LNCAP (cell line): ENCODE data around the gene CLSTN1.

Experiments used
- TF ChIP-seq, protein P1 (sequence below): fragments of 450-650 bp; IDR thresholded peaks from 2 replicates; pipeline ENCODE4 v1.5.1; 2017; ENCODE audit warnings: mild to moderate bottlenecking

CLSTN1 gene

DNA sequence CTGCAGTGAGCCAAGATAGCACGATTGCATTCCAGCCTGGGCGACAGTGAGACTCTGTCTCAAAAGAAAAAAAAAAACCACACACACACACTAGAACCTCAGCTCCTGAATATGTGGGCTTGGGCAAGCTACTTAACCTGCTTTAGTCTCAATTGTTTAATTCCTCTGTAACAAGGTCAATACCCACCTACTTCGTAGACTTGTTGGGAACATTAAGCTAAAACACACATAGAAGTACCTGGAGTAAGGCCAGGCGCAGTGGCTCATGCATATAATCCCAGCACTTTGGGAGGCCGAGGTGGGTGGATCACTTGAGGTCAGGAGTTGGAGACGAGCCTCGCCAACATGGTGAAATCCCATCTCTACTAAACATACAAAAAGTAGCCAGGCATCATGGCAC is 77.1 kb downstream of the CLSTN1 start:
- TF ChIP-seq, protein P1, sequence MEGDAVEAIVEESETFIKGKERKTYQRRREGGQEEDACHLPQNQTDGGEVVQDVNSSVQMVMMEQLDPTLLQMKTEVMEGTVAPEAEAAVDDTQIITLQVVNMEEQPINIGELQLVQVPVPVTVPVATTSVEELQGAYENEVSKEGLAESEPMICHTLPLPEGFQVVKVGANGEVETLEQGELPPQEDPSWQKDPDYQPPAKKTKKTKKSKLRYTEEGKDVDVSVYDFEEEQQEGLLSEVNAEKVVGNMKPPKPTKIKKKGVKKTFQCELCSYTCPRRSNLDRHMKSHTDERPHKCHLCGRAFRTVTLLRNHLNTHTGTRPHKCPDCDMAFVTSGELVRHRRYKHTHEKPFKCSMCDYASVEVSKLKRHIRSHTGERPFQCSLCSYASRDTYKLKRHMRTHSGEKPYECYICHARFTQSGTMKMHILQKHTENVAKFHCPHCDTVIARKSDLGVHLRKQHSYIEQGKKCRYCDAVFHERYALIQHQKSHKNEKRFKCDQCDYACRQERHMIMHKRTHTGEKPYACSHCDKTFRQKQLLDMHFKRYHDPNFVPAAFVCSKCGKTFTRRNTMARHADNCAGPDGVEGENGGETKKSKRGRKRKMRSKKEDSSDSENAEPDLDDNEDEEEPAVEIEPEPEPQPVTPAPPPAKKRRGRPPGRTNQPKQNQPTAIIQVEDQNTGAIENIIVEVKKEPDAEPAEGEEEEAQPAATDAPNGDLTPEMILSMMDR = no peak

DNA sequence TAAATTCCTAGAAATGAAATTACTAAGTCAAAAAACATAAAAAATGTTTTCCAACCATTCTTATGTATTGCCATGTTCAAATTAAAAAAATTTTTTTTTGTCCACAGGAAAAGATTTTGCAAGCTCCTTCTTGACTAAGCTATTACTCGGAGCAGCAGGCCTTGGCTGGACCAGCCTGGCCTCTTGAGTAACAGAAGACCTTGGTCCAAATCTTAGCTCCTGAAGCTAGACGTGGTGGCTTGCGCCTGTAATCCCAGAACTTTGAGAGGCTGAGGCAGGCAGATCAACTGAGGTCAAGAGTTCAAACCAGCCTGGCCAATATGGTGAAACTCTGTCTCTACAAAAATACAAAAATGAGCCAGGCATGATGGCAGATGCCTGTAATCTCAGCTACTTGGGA is 77.6 kb downstream of the CLSTN1 start:
- TF ChIP-seq, protein P1 = no peak

DNA sequence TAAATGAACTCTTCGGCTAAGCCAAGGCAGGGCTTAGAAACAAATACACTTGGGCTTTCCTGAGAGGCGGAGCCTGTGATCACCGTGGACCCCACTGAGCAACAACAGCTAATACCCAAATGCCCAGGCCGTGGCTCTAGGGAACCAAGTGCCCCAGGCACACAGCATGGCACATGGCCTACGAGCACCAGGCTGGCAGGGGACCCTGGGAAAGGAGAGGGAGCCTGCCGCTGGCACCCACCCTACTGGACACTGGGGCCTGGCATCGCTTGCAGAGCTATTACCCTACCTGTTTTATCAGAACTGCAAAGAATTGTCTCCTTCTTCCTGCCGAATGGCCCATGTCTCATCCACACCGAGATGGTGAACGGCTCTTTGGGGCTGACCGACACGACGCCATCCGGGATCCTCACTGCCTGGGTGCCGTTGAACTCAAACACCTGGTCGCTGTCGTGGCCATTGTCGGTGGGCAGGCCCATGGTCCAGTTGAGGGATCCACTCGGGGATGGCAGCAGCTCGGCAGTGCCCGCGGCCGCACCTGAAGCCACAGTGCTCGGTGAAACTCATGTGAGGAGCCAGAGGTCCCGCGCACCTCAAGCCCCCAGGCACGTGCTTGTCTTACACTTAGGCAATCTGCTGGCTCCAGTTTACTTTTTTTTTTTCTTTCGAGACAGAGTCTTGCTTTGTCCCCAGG is 79.5 kb downstream of the CLSTN1 start:
- TF ChIP-seq, protein P1 = no peak

DNA sequence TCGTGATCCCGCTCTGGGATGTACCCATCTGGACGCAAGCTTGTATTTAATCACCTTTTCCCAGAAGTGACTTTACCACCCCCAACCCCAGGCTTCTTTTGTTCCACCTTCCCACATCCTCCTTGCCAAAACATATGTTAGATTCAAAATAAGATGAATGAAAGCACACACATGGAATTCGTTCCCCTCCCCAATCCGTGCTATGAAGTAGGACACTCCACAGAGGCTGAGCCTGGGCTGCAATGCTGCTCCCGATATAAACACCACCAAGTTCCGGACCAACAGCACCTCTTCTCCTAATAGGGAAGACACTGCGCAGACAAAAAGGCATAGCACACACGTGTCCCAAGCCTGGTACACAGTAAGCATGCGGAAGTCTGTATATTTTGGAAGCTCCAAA is 86.1 kb downstream of the CLSTN1 start:
- TF ChIP-seq, protein P1 = no peak

DNA sequence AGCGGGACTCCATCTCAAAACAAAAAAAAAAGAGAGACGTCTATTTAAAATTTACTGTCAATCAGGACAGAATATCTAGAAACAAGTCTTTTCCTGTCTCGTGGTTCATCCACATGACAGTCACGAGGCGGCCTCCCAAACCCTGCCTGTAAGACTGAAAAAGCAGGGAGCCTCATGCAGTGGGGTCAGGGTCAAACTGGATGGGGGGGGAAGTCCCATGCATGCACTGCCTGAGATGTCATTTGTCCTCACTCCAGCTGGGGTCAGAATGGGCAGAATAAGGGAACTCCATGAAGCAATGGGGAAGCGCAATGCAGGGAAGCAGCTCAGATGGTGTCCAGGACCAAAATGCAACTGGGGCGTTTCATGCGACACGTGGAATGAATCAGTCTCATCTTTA is 86.7 kb downstream of the CLSTN1 start:
- TF ChIP-seq, protein P1 = no peak

DNA sequence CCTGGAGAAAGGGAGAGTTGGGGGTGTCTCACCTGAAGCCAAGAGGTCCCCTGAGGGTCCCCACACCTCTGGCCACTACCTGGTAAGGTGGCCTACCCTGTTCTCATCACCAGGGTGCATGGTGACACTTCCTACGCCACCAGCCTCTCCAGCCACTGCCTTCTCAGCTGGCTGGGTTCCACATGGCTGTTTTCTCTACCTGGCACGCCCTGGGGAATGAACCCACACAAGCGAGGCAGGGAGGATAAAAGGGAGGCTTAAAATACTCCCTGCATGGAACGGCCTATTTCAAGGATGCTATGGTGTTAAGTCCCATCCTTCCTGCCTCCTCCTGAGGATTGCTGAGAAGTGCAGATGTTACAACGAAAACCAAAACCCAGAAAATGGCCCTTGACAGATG is 87.5 kb downstream of the CLSTN1 start:
- TF ChIP-seq, protein P1 = no peak

DNA sequence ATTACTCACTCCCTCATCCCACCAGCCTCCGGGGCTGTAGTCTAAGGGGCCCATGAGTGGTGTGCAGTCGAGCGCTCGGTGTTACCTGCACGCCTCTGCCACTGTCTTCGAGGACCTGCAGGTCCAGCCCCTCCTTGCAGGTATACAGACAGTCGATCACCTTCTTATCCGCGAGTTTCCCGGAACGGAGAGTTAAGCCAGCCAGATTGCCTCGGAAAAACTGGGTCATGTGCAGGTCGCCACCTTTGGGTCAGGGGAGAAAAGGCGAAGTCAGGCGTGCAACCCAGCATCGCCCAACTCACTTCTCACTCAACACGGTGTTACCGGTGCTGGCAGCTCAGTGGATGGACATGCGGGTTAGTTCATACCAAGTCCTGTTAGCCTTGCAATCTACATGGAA is 88.0 kb downstream of the CLSTN1 start:
- TF ChIP-seq, protein P1 = no peak
